GM19438 (cell line): Measurements from ENCODE around the gene MYO1B.

Source experiments
- ATAC-seq: cut with Tn5 transposase; IDR thresholded peaks from one replicate; pipeline ENCODE4 v1.9.1; 2021; ENCODE audit warnings: low read depth; ENCODE audit not compliant: unreplicated experiment

The MYO1B gene

DNA sequence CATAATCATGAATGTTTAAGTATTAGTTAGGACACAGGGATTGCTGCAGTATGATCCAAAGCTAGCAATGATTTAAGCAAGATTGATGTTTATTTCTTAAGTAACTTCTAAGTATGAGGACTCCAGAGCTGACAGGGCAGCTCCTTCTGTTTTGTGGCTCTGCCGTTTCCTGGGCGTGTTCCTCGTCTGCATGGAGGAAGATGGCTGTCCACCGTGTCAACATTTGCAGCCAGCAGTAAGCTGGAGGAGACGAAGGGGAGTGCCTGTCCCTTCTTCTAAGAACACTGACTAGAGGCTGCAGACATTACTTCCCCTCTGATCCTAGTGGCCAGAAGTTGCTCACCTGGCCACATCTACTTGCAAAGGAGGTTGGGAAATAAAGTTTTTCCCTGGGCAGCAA, 144.1 kb downstream of the MYO1B start:
- ATAC-seq = no peak

DNA sequence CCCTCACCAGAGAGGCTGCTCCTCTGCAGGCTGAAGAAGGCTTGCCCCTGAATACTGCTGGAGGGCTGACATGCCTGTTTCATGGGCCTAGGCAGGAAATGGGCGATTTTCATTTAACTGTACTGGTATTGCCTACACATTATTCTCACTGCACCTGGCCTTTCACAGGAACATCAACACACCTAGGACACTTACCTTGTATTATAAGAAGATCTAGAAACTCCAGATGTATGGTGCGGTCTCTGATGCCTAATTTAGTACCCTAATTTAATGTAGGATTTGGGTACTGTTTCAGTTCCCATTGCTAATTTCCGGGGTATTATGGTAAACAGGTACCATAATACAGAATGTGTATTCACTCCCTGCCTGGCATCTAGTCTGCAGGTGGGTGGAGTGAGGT, 146.0 kb downstream of the MYO1B start:
- ATAC-seq = no peak

DNA sequence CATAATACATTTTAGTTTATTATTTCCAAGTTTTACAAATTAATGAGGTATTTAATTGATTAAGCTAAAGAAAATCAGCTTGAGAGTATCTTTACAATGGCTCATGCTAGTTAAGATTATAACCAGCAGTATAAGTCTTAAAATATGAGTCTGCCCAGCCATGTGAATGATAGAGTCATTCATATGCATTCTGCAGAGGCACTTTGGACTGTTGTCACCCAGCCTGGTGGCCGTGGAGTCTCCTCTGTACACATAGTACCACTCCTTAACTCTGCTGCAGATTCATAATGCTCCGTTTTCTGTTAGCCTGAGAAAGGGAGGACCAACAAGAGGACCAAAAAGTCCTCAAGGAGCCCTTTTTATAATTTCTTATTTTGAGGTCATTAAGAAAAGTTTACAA, 148.8 kb downstream of the MYO1B start:
- no peak for ATAC-seq

DNA sequence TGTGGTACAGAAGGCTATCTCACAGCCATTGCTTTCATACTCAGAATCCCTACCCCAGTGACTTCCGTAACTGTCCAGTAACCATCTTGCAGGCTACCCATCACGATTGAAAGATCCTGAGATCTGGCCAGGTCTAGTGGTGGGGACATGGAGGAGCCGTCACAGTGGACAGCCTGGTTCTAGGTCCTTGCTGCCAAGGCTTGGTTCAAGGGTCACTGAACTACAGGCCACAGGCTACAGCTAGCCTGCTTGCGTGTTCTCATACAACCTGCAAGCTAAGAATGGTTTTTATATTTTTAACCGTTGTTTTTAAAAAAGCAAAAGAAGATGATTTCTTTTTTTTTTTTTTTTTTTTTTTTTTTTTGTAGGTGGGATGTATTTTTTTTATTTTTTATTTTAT, 151.6 kb downstream of the MYO1B start:
- no peak for ATAC-seq

DNA sequence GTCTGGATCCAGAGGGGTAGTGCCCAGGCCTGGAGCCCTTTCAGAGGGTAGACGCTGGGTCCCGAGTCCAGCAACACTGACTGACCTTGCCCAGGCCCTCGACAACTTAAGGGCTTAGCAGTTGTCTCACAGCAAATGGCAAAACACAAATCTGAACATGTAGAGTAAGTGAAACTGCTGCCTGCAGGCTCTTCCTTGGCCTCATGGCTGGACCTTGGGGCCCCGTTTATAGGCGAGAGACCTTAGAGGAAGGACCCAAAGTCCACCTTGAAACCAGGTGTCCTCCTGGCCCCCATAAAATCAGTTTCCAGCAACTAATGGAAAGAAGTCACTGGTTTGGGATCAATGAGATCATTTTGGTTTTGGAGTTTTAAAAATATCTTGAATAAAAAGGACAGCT, 154.4 kb downstream of the MYO1B start:
- ATAC-seq = no peak

DNA sequence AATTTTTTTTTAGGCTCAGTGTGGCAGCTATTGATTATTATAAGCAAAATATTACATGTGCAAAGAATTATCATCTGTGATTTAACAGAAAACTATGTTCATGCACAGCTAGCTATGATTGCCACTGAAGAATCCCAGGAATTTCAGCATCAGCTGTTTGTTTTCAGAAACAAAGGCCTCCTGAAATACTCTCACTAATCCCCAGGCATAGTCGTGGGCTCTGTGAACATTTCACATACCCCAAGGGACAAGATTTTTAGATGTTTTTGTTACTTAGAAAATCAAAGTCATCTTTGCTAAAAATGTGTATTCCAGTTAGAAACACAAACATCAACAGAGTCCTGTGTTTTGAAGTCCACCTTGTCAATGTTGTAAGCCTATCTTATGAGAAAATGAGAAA, 156.1 kb downstream of the MYO1B start:
- no peak for ATAC-seq

DNA sequence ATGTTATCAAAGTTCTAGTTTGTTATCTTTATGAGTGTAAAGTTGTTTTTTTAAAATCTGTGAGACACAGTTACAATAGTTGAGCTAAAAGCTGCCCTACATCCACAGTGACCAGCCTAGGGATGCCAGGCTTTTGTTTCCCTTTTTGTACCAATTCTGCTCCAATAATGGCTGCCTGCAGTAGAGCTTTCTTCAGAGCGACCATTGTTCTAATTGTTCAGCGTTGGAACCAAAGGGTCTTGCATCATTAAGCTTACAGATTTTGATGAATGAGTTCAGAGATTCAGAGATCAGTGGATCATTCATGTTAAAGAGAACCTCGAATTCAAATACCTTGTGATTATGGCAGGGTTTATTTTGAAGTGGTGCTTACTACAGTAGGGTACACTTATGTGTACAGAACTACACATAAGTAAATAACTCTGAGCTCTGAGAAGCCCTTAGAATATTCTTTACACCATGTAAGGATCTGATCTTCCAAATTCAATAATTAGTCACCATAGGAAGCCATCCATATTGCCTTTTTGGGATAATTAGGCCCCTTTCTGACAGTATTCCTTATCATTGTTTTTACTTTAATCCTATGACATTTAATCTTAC, 157.9 kb downstream of the MYO1B start:
- no peak for ATAC-seq

DNA sequence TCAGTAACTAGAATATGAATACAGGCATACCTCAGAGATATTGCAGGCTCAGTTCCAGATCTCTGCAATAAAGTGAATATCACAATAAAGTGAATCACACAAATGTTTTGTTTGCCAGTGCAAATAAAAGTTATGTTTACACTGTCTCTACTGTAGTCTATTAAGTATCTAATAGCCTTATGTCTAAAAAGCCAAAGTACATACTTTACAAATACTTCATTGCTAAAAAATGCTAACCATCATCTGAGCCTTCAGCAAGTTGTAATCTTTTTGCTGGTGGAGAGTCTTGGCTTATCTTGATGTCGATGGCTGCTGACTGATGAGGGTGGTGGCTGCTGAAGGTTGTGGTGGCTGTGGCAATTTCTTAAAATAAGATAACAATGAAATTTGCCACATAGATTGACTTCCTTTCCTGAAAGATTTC, 159.4 kb downstream of the MYO1B start:
- ATAC-seq = no peak

DNA sequence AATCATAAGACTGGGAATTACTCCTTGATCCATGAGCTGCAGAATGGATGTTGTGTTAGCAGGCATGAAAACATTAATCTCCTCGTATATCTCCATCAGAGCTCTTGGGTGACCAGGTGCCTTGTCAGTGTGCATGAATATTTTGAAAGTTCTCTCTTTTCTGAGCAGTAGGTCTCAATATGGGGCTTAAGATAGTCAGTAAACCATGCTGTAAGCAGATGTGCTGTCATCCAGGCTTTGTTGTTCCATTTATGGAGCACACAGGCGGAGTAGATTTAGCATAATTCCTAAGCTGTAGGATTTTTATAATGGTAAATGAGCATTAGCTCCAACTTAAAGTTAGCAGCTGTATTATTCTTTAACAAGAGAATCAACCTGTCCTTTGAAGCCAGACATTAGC, 160.3 kb downstream of the MYO1B start:
- ATAC-seq = no peak

DNA sequence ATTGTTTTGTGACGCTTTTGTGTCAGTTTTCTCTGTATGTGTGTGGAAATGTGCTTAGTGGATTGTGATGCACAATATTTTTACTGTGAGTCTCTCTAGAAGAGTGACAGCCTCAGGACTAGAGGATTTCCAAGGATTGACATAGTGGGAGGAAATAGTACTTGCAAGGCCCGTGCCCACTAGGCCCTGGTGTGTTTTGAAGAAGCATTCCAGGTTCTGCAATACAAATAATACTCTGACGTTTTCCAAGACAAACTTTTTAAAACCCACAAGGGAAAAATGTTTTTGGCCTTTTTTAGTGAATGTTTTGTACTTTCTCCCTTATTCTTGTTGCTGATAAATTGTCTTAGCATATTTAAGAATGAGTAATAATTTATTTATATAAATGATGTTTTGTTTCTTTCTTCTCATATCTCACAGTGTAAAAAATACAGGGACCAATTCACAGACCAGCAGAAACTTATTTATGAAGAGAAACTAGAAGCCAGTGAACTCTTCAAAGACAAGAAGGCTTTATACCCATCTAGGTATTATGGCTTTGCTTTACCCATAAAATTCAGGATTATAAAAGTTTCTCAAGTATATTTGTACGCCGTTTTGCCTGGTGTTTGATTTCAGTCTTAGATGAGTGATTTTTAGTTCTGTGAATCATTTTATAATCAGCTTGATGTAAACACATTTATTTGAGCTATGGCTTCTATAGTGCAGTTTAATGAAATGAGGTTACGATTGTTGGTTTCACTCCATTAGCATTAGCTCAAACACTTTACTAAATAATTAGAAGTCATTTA, 165.6 kb downstream of the MYO1B start:
- ATAC-seq = no peak

DNA sequence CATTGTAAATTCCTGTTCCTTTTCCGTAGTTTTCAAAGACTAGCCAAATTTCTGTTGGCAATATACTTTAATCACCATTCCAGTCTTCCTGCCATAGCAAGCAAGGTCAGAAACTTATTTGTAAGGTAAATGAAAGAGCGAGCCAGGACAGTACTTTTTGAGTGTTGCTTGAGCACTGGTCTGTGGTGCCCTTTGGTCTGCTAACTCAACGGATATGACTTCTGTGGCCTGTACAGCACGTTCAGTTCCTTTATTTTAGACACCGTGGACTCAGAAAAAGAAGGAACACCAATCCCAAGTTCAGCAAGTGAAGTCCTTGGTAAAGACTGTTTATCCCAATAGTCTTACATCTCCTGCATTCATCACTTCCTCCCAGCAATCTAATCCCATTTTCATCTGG, 166.3 kb downstream of the MYO1B start:
- ATAC-seq = no peak

DNA sequence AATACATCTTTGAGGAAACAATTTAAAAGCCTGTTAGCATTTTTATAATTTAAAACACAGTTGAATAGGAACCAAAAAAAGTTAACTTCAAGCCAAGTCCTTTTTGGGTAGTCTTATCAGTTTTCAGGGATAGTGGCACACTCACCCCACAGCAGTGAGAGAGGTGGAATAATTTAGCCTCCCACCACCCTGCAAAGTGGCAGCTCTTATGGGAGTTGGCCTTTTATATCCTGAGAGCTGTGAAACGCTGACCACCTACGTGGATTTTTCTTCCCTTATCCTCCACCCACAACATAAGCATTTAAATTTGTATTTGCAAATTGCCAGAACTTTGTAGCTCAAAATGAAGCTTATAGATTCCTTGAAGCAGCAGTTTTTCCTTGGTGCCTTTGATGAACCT, 167.1 kb downstream of the MYO1B start:
- no peak for ATAC-seq

DNA sequence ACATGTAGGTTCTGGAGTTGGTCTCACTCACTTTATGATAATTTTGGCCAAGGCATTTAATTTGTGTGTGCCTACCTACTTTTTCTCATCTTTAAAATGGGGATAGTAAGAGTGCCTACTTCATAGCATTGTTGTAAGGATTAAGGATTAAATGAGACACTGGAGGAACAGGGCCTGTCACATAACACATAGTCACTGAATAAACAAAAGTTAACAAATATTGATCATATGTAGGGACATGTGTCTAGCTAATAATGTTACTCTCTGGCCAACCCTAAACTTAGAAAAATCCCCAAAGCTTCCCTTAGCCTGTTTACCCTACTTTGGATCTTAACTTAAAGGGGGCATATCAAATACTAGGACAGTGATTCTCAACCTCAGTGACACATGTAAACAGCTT, 169.9 kb downstream of the MYO1B start:
- ATAC-seq = no peak

DNA sequence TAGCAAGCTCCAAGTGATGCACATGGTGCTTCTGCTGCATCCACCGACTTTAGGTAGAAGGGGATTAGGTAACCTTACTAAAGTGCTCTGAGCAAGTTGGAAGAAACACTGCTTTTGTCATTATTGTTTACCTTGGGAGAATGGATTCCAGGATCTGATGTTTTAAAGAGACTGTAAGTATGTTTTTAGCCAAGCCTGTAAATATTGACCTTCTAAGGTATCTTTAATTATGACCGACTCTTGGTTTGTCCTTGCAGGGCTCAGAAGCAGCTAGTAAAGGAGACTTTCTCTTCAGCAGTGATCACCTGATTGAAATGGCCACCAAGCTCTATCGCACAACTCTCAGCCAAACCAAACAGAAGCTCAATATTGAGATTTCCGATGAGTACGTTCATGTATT, 170.7 kb downstream of the MYO1B start:
- ATAC-seq = no peak

DNA sequence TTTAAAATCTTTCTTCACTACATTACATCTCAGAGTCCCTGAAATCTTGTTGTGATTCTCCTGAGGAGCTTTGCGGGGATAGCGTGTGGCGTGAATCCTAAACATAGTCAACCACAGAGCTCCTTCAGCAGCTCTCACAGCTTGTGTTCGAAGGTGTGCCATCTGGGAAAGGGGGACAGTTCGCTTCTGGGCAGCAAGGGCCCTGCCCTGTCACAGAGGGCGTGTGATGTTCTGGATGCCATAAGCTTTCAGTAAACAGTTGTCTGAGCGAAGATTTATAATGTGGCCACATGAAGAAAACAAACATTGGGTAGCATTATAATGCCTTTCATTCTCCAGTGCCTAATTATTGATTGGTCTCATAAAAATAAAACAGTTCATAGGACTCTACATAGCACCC, 172.5 kb downstream of the MYO1B start:
- ATAC-seq = no peak

DNA sequence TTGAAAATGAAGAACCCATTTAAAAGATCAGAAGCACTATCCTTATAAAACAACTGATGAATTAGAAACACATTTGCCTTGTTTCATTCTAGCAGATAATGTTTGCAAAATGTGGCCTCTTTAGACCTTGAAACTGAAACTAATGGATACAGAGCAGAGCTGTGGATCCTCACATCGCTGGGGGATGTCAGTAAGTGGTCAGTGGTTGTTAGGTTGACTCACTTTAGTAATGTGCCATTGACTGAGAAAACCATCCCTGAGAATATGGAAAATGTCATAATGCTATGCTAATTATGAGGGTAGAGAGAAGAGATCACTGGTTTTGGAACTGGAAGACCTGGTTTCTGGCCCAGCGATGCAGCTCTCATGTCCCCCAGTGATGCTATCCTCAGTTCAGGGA, 176.7 kb downstream of the MYO1B start:
- ATAC-seq = no peak

DNA sequence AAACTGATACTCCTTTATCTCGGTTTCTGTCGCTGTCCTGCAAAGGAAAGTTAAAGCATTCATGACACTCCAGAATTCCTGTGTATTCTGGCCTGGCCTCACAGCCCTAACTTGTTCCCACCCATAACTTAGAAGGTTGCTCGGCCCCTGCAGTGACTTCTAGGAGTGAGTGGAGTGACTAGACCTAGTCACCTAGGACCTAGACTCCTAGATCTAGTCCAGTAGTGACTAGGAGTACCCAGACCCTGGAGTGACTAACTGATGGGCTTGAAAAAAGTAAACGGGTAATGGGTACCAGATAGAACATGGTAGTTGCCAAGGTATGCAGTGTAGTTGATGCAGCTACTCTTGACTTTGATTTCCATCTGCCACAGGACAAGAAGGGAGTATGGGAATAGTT, 181.8 kb downstream of the MYO1B start:
- ATAC-seq = no peak

DNA sequence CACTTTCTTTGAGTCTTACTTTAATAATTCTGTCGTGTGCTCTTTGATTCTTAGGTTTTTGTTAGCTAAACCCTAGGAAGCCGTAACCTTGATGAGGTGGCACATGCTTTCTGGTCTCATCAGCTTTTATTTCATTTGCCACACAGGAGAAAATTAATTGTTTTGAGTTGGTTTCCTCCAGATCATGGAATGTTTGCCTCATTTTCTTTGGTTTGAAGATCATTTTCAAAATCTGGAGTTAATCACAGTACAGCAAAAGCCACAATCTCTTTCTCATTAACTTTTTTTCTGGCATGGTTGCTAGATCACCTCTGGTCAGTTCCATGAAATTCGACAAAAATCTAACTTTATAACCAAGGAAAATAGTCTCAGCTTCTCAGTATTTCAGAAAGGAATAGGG, 182.9 kb downstream of the MYO1B start:
- no peak for ATAC-seq

DNA sequence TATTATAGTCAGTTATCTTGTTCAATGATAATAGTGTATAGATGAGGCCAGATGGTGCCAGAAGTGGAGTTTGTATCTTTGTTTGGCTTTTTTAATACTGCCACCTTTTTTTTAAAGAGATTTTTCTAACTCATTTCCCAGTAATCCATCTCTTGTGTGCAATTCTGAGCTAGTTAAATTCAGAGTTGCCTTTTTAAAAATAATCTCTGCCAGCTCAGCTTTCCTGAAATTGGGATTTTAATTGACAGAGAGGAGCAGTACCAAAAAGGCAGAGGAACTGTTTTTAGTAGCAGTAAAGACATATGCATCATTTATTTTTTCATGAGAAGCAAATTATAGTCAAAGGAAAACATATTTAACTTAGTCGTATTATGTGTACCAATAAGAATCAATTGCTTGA, 185.3 kb downstream of the MYO1B start:
- no peak for ATAC-seq

DNA sequence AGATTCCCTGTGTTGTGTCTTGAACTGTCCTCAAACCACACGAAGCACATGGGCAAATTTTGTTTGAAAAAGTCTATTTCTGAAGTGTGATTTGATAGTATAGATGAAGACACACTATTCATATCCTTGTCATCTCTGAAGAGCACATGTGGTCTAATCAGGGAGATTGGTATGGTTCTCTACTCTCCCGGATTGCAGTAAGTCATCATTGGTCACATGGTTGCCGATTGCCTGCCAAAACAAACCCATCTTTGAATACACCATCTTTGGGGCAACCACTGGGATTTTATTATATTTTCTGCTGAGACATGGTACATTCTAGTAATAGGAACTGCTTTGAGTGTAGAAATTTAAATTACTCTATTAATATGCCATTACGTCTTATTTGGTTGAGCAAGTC, 186.9 kb downstream of the MYO1B start:
- ATAC-seq = no peak

DNA sequence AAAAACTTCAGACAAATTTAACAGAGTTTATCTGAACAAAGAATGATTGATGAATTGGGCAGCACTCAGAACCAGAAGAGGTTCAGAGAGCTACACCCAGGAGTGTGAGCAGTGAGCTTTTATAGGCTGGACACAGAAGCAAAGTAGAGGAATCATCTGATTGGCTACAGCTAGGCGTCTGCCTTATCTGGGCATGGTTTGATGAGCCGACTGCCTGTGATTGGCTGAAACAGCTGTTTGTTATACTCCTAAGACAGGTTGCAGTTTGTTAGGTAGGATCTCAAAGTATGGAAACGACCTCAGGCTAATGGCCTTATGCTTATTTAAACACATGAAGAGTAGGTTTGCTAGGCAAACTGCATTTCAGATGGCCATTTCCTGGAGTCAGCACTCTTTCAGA, 188.9 kb downstream of the MYO1B start:
- no peak for ATAC-seq

DNA sequence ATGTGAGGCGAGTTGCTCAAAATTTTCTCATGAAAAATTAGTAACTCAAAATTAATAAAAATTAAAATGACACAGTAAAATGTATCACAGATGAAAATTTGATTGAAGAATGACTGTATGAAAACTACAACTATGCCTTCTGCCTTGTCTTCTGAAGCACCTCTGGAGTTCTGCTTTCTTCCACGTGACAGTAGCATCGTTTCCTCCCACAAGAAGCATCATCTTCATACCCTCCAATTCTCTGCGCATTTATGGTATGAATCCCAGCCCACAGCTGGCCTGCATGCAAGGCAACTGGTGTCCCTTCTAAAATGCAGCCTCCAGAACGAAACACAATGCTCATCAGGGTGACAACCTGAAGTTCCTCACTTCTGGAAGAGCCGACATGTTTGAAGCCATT, 189.9 kb downstream of the MYO1B start:
- no peak for ATAC-seq
